GM12878 (cell line): ENCODE results near the gene UBE2I.

Experiments used
- ESRRA ChIP-seq: IDR thresholded peaks from 2 replicates; pipeline ENCODE4 v1.6.1; 2012; ENCODE audit warnings: mild to moderate bottlenecking, low read length, improper control_type of control experiment
- PAX5 ChIP-seq: IDR thresholded peaks from 2 replicates; pipeline ENCODE4 v1.6.1; 2011; ENCODE audit warnings: low read depth, low read length, borderline replicate concordance
- POLR2AphosphoS5 ChIP-seq: IDR thresholded peaks from 2 replicates; pipeline ENCODE4 v1.6.1; 2011; ENCODE audit warnings: mild to moderate bottlenecking, low read length, inconsistent platforms

DNA sequence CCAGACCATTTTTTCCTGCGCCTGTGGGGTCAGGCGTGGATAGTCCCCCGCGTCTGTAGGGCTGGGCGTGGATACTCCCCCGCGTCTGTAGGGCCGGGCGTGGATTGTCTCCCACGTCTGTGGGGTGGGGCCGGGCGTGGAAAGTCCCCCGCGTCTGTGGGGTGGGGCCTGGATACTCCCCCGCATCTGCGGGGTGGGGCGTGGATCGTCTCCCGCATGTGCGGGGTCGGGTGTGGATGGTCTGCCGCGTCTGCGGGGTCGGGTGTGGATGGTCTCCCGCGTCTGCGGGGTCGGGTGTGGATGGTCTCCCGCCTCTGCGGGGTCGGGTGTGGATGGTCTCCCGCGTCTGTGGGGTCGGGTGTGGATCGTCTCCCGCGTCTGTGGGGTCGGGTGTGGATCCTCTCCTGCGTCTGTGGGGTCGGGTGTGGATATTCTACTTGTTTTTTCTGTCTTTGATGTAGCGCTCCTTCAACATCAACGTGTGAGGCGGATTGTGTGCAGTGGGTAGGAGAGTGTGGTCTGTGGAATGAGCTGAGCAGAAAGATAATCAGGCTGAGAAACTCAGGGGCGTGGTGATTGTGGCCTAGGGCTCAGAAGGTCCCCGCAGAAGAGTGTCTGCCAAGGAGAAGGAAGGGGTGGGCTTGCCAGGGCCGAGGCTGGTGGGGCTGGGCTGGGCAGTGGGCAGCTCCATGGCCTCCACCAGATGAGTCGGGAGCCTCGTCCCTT, 45.5 kb downstream of the UBE2I start:
- TF ChIP-seq PAX5 (no peak), ESRRA (no peak), POLR2AphosphoS5 (no peak)
